ENCODE data around the gene VAPA. TPM values are rescaled to one million over a fixed set of nuclear protein-coding genes. Genes with fewer than 3 reads are reported as not detected.
"Not testable (repeated sequence)": the region's sequence is repeated elsewhere in the genome, so short reads cannot be mapped to it uniquely, and the experiment has no call there.

Gene VAPA
- total and polyA plus RNA-seq, 4 experiments from 2014 or later, result 113 to 280 (median 161) TPM

DNA sequence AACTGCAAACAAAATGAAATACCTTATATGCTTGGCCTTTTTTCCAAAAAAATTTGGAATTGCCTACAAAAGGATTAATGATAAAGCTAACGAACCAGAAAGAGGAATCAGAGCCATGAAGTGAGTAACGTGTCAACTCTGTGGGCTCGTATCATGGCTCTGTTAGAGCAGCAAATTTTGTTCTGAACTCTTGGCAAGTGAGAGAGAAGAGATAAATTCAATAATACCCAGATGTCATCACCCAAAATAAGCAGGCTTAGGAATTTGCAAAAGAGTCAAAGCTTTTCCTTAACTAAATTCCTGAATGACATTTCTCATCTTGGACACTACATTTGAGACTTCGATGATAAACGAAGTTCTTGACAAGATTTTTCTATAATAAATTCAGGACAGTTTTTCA, 23.6 kb upstream of the VAPA start:
- Histone ChIP-seq H3K36me3 (ENCODE audit: insufficient read depth, low read length) (no peaks in the 10 kb centered on the region), H3K9me3 (ENCODE audit: control insufficient read depth in 1 of 2, low read length in 2 of 2) (no peaks in the 10 kb centered on the region), H3K27me3 (ENCODE audit: insufficient read depth, low read length) (no peaks in the 10 kb centered on the region), H3K4me3 (ENCODE audit: low read length in 2 of 2) (no peak overlapping the region), H3K4me1 (ENCODE audit: insufficient read depth, low read length) (no peaks in the 10 kb centered on the region), H3K27ac (ENCODE audit: low read depth, low read length) (no peak overlapping the region)
- intact Hi-C loops (cut with micrococcal nuclease), result no loop called here
- CTCF ChIA-PET (ENCODE audit: partially characterized antibody), result no interaction called here
- no peaks in the 10 kb centered on the region for H3K4me1 Mint-ChIP-seq
- no peak for DNase-seq
- H3K9me3 Mint-ChIP-seq, result no peaks in the 10 kb centered on the region
- no peaks in the 10 kb centered on the region for H3K36me3 Mint-ChIP-seq
- no peak overlapping the region for H3K27ac Mint-ChIP-seq
- no peak overlapping the region for H3K4me3 Mint-ChIP-seq
- POLR2A ChIA-PET (ENCODE audit: partially characterized antibody), result no interaction called here
- peaks cover 2% of the 10 kb centered on the region in 2 donors for H3K27me3 Mint-ChIP-seq

- H3K27me3 Mint-ChIP-seq, result peaks cover 1 to 2% of the 10 kb centered on the region in 2 donors
- no peak overlapping the region for H3K27ac Mint-ChIP-seq
- ChIA-PET CTCF (ENCODE audit: partially characterized antibody) (no interaction called here), POLR2A (ENCODE audit: partially characterized antibody) (no interaction called here)
- Histone ChIP-seq H3K4me3 (ENCODE audit: low read length in 2 of 2) (no peak overlapping the region), H3K9me3 (ENCODE audit: control insufficient read depth in 1 of 2, low read length in 2 of 2) (no peaks in the 10 kb centered on the region), H3K27me3 (ENCODE audit: insufficient read depth, low read length) (no peaks in the 10 kb centered on the region), H3K27ac (ENCODE audit: low read depth, low read length) (no peak overlapping the region), H3K4me1 (ENCODE audit: insufficient read depth, low read length) (no peaks in the 10 kb centered on the region), H3K36me3 (ENCODE audit: insufficient read depth, low read length) (no peaks in the 10 kb centered on the region)
- H3K9me3 Mint-ChIP-seq, result no peaks in the 10 kb centered on the region
- no peak overlapping the region for H3K4me3 Mint-ChIP-seq
- intact Hi-C loops (cut with micrococcal nuclease), result no loop called here
- DNase-seq, result no peak
- H3K4me1 Mint-ChIP-seq, result no peaks in the 10 kb centered on the region
- H3K36me3 Mint-ChIP-seq, result no peaks in the 10 kb centered on the region
Observed at GRCh38 chr18:9890957-9891356, 22.9 kb upstream of the VAPA start.

DNA sequence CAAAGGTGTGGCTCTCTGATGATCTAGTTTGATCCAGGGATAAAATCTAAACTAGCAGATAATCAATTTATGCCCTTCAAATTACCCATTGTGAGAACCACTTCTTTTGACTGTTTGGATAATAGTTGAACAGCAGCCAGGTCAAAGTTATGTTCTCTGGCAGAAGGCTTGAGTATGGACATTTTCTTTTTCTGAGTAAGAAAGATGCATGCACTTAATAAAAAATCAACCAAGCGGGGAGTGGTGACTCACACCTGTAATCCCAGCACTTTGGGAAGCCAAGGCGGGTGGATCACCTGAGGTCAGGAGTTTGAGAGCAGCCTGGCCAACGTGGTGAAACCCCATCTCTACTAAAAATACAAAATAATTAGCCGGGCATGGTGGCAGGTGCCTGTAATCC, 22.3 kb upstream of the VAPA start:
- H3K9me3 ChIP-seq (ENCODE audit: control insufficient read depth in 1 of 2, low read length in 2 of 2); H3K27me3 Mint-ChIP-seq; H3K4me3 Mint-ChIP-seq; H3K4me3 ChIP-seq (ENCODE audit: low read length in 2 of 2); POLR2A ChIA-PET (ENCODE audit: partially characterized antibody); H3K9me3 Mint-ChIP-seq; H3K4me1 ChIP-seq (ENCODE audit: insufficient read depth, low read length); H3K27me3 ChIP-seq (ENCODE audit: insufficient read depth, low read length); intact Hi-C loops (cut with micrococcal nuclease); DNase-seq; H3K27ac Mint-ChIP-seq; H3K36me3 ChIP-seq (ENCODE audit: insufficient read depth, low read length); H3K4me1 Mint-ChIP-seq; H3K27ac ChIP-seq (ENCODE audit: low read depth, low read length); CTCF ChIA-PET (ENCODE audit: partially characterized antibody); H3K36me3 Mint-ChIP-seq: not testable (repeated sequence)

DNA sequence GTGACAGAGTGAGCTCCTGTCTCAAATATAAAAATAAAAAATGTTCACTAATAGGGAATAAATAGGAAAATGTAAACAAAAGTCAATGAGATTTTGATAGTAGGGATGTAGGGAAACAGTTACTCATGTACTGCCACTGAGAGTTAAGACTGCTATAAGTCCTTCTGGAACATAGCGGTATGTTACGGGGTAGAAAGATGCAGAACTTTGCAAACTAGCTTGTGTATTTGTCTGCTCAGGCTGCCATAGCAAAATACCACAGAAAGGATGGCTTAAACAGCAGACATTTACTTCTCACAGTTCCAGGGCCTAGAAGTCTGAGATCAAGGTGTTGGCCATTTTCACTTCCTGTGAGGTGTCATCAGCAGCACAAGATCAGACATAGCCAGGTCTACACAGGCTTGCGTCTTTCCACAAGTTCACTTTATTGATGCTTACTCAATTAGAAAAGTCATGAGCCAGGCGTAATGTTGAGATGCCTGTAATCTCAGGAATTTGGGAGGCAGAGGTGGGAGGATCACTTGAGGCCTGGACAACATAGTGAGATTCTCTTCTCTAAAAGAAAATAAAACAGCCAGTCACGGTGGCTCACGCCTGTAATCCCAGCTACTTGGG, 19.3 kb upstream of the VAPA start:
- Mint-ChIP-seq H3K27me3 (peaks cover 0 to 2% of the 10 kb centered on the region in 2 donors), H3K9me3 (no peaks in the 10 kb centered on the region), H3K4me3 (no peak overlapping the region), H3K4me1 (peaks cover 0 to 2% (median 0%) of the 10 kb centered on the region in 4 donors), H3K27ac (no peak overlapping the region), H3K36me3 (no peaks in the 10 kb centered on the region)
- Histone ChIP-seq H3K9me3 (ENCODE audit: control insufficient read depth in 1 of 2, low read length in 2 of 2) (no peaks in the 10 kb centered on the region), H3K4me3 (ENCODE audit: low read length in 2 of 2) (no peak overlapping the region), H3K4me1 (ENCODE audit: insufficient read depth, low read length) (no peaks in the 10 kb centered on the region), H3K36me3 (ENCODE audit: insufficient read depth, low read length) (no peaks in the 10 kb centered on the region), H3K27ac (ENCODE audit: low read depth, low read length) (no peak overlapping the region), H3K27me3 (ENCODE audit: insufficient read depth, low read length) (no peaks in the 10 kb centered on the region)
- DNase-seq, result no peak
- POLR2A ChIA-PET (ENCODE audit: partially characterized antibody), result no interaction called here
- CTCF ChIA-PET (ENCODE audit: partially characterized antibody), result no interaction called here
- intact Hi-C loops (cut with micrococcal nuclease), result no loop called here

GRCh38 chr18:9897129-9897528, 16.7 kb upstream of the VAPA start:
- Histone ChIP-seq H3K9me3 (ENCODE audit: control insufficient read depth in 1 of 2, low read length in 2 of 2) (no peaks in the 10 kb centered on the region), H3K36me3 (ENCODE audit: insufficient read depth, low read length) (no peaks in the 10 kb centered on the region), H3K4me1 (ENCODE audit: insufficient read depth, low read length) (no peaks in the 10 kb centered on the region), H3K27me3 (ENCODE audit: insufficient read depth, low read length) (no peaks in the 10 kb centered on the region), H3K27ac (ENCODE audit: low read depth, low read length) (no peak overlapping the region), H3K4me3 (ENCODE audit: low read length in 2 of 2) (no peak overlapping the region)
- no peak overlapping the region for H3K4me3 Mint-ChIP-seq
- H3K4me1 Mint-ChIP-seq, result peaks cover 0 to 2% (median 0%) of the 10 kb centered on the region in 4 donors
- H3K27me3 Mint-ChIP-seq, result peaks cover 0 to 2% of the 10 kb centered on the region in 2 donors
- ChIA-PET POLR2A (ENCODE audit: partially characterized antibody) (no interaction called here), CTCF (ENCODE audit: partially characterized antibody) (no interaction called here)
- DNase-seq, result no peak
- H3K36me3 Mint-ChIP-seq, result no peaks in the 10 kb centered on the region
- intact Hi-C loops (cut with micrococcal nuclease), result no loop called here
- no peak overlapping the region for H3K27ac Mint-ChIP-seq
- no peaks in the 10 kb centered on the region for H3K9me3 Mint-ChIP-seq

GRCh38 chr18:9897787-9898291, 16.0 kb upstream of the VAPA start:
- H3K27me3 ChIP-seq (ENCODE audit: insufficient read depth, low read length); CTCF ChIA-PET (ENCODE audit: partially characterized antibody); H3K4me3 Mint-ChIP-seq; DNase-seq; H3K36me3 ChIP-seq (ENCODE audit: insufficient read depth, low read length); H3K9me3 ChIP-seq (ENCODE audit: control insufficient read depth in 1 of 2, low read length in 2 of 2); H3K27ac Mint-ChIP-seq; H3K36me3 Mint-ChIP-seq; H3K4me1 Mint-ChIP-seq; H3K4me3 ChIP-seq (ENCODE audit: low read length in 2 of 2); H3K4me1 ChIP-seq (ENCODE audit: insufficient read depth, low read length); H3K27ac ChIP-seq (ENCODE audit: low read depth, low read length); H3K9me3 Mint-ChIP-seq; POLR2A ChIA-PET (ENCODE audit: partially characterized antibody); intact Hi-C loops (cut with micrococcal nuclease); H3K27me3 Mint-ChIP-seq: not testable (repeated sequence)

DNA sequence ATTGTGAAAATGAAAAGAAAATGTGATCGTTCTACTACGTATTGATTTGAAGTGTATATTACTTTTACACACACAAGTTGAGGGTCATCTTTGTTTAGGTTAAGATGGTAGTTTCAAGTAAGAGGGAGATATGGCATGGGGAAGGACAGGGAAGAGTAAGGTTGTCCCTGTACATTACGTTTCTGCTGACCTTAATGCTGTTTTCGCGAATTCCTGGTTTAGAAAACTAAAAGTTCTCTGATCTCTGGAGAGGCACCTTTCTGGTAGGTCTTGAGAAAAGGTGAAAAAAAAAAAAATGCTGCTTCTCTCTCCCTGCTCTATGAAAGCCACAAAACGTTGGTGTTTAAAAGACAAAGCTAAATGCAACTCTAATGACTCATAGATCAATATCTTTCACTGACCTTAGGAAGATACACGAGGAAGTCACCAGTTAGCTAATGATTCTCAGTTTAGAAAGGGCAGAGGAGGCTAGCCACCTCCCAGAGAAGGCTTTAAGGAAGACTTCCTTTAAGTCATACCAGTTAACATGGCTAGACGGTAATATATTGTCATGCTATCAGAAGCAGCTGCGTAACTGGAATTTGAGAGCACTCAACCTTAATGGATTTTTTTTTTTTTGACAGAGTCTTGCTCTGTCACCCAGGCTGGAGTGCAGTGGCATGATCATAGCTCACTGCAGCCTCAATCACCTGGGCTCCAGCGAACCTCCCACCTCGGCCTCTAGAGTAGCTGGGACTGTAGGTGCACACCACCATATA, 14.8 kb upstream of the VAPA start:
- Histone ChIP-seq H3K36me3 (ENCODE audit: insufficient read depth, low read length) (no peaks in the 10 kb centered on the region), H3K27me3 (ENCODE audit: insufficient read depth, low read length) (no peaks in the 10 kb centered on the region), H3K27ac (ENCODE audit: low read depth, low read length) (no peak overlapping the region), H3K4me1 (ENCODE audit: insufficient read depth, low read length) (no peaks in the 10 kb centered on the region), H3K9me3 (ENCODE audit: control insufficient read depth in 1 of 2, low read length in 2 of 2) (no peaks in the 10 kb centered on the region), H3K4me3 (ENCODE audit: low read length in 2 of 2) (no peak overlapping the region)
- intact Hi-C loops (cut with micrococcal nuclease), result no loop called here
- ChIA-PET POLR2A (ENCODE audit: partially characterized antibody) (no interaction called here), CTCF (ENCODE audit: partially characterized antibody) (no interaction called here)
- Mint-ChIP-seq H3K36me3 (no peaks in the 10 kb centered on the region), H3K4me3 (no peak overlapping the region), H3K27me3 (peaks cover 5 to 9% of the 10 kb centered on the region in 2 donors), H3K27ac (no peak overlapping the region), H3K4me1 (peaks cover 0 to 2% (median 0%) of the 10 kb centered on the region in 4 donors), H3K9me3 (no peaks in the 10 kb centered on the region)
- no peak for DNase-seq
